ENCODE measurements around the gene SH3BP2. TPM values are rescaled to one million over a fixed set of nuclear protein-coding genes. Genes with fewer than 3 reads are reported as not detected.

Gene SH3BP2
- total RNA-seq, 1 donor from 2014 or later, result 70.8 TPM

GRCh38 chr4:2818351-2818939 is 25.6 kb downstream of the SH3BP2 start:
- peak overlapping the region; percentile 74 for H3K4me3 Mint-ChIP-seq (ENCODE audit: low read depth)
- TF ChIP-seq CTCF (IDR thresholded peaks at IDR 0.05; ENCODE audit: unreplicated experiment), result no peak
- no peak overlapping the region for H3K27ac Mint-ChIP-seq
- H3K9me3 Mint-ChIP-seq (ENCODE audit: low read depth), result peaks cover 10% of the 10 kb centered on the region
- peaks cover 6% of the 10 kb centered on the region for H3K36me3 Mint-ChIP-seq (ENCODE audit: insufficient read depth)
- peaks cover 3% of the 10 kb centered on the region for H3K27me3 Mint-ChIP-seq
- no peak for DNase-seq (ENCODE audit: low spot score, unreplicated experiment)
- H3K4me1 Mint-ChIP-seq (ENCODE audit: low read depth), result peaks cover 5% of the 10 kb centered on the region

- TF ChIP-seq CTCF (IDR thresholded peaks at IDR 0.05; ENCODE audit: unreplicated experiment), result no peak
- H3K27ac Mint-ChIP-seq, result no peak overlapping the region
- H3K9me3 Mint-ChIP-seq (ENCODE audit: low read depth), result peaks cover 10% of the 10 kb centered on the region
- peaks cover 8% of the 10 kb centered on the region for H3K36me3 Mint-ChIP-seq (ENCODE audit: insufficient read depth)
- peaks cover 3% of the 10 kb centered on the region for H3K27me3 Mint-ChIP-seq
- H3K4me1 Mint-ChIP-seq (ENCODE audit: low read depth), result peaks cover 5% of the 10 kb centered on the region
- DNase-seq (ENCODE audit: low spot score, unreplicated experiment), result no peak
- H3K4me3 Mint-ChIP-seq (ENCODE audit: low read depth), result peak overlapping the region; percentile 74
These were observed 26.6 kb downstream of the SH3BP2 start for GRCh38 chr4:2819244-2820215.

GRCh38 chr4:2820216-2820982 is 27.5 kb downstream of the SH3BP2 start:
- no peak overlapping the region for H3K27ac Mint-ChIP-seq
- peaks cover 3% of the 10 kb centered on the region for H3K27me3 Mint-ChIP-seq
- peaks cover 10% of the 10 kb centered on the region for H3K36me3 Mint-ChIP-seq (ENCODE audit: insufficient read depth)
- no peak for DNase-seq (ENCODE audit: low spot score, unreplicated experiment)
- H3K4me3 Mint-ChIP-seq (ENCODE audit: low read depth), result peak overlapping the region; percentile 74
- peaks cover 5% of the 10 kb centered on the region for H3K4me1 Mint-ChIP-seq (ENCODE audit: low read depth)
- H3K9me3 Mint-ChIP-seq (ENCODE audit: low read depth), result peaks cover 10% of the 10 kb centered on the region
- TF ChIP-seq CTCF (IDR thresholded peaks at IDR 0.05; ENCODE audit: unreplicated experiment), result no peak

GRCh38 chr4:2822461-2823300 is 29.8 kb downstream of the SH3BP2 start:
- Mint-ChIP-seq H3K36me3 (ENCODE audit: insufficient read depth) (peaks cover 4% of the 10 kb centered on the region), H3K9me3 (ENCODE audit: low read depth) (no peaks in the 10 kb centered on the region), H3K4me1 (ENCODE audit: low read depth) (peaks cover 4% of the 10 kb centered on the region)

More at GRCh38 chr4:2822461-2823300, 29.8 kb downstream of the SH3BP2 start:
- Mint-ChIP-seq H3K27ac (no peak overlapping the region), H3K4me3 (ENCODE audit: low read depth) (no peak overlapping the region), H3K27me3 (no peaks in the 10 kb centered on the region)
- DNase-seq (ENCODE audit: low spot score, unreplicated experiment), result no peak
- TF ChIP-seq CTCF (IDR thresholded peaks at IDR 0.05; ENCODE audit: unreplicated experiment), result no peak

Data from progenitor cell of endocrine pancreas (in vitro differentiated cells).